Umbilical cord (tissue), 2 donors: Measurements from ENCODE around the gene ZNF618. TPM values are rescaled to one million over a fixed set of nuclear protein-coding genes. Genes with fewer than 3 reads are reported as not detected.

Experiments used
- DNase-seq: peaks from one replicate; pipeline ENCODE4 v3.0.0-alpha.2; 2015; ENCODE audit warnings: low spot score
- total RNA-seq: library from RNA; depleted of rRNA; stranded (reverse); fragments of >200 nt; gene quantifications from one replicate; pipeline ENCODE4 v1.2.3, GENCODE V29; 2014; ENCODE audit warnings: low replicate concordance; ENCODE audit not compliant: insufficient read depth

Gene ZNF618, protein sequence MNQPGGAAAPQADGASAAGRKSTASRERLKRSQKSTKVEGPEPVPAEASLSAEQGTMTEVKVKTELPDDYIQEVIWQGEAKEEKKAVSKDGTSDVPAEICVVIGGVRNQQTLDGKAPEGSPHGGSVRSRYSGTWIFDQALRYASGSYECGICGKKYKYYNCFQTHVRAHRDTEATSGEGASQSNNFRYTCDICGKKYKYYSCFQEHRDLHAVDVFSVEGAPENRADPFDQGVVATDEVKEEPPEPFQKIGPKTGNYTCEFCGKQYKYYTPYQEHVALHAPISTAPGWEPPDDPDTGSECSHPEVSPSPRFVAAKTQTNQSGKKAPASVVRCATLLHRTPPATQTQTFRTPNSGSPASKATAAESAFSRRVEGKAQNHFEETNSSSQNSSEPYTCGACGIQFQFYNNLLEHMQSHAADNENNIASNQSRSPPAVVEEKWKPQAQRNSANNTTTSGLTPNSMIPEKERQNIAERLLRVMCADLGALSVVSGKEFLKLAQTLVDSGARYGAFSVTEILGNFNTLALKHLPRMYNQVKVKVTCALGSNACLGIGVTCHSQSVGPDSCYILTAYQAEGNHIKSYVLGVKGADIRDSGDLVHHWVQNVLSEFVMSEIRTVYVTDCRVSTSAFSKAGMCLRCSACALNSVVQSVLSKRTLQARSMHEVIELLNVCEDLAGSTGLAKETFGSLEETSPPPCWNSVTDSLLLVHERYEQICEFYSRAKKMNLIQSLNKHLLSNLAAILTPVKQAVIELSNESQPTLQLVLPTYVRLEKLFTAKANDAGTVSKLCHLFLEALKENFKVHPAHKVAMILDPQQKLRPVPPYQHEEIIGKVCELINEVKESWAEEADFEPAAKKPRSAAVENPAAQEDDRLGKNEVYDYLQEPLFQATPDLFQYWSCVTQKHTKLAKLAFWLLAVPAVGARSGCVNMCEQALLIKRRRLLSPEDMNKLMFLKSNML
- 12.3 TPM for total RNA-seq

- DNase-seq: peak; percentile 42
Observed at GRCh38 chr9:113876151-113876992, at the start of gene ZNF618. ZNF618 (plus strand) TSS chr9:113876309; CDS start chr9:113876381, 72 bp downstream.

DNA sequence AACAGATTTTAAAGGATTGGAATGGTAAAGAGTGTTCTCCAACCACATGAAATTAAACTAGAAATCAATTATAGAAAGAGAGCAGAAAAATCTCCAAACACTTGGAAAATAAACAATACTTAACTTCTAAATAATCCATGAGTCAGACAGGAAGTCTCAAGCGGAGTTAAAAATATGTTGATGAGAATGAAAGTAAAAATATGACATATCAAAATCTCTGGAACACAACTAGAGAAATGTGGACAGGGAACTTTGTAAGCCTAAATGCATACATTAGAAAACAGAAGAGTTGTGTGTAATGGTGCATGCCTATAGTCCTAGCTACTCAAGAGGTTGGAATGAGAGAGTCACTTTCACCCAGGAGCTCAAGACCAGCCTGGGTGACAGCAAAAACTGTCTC lies 47.9 kb upstream of the ZNF618 start:
- no peak for DNase-seq

- DNase-seq: no peak
Observed at GRCh38 chr9:113837334-113837733, 38.8 kb upstream of the ZNF618 start.

DNA sequence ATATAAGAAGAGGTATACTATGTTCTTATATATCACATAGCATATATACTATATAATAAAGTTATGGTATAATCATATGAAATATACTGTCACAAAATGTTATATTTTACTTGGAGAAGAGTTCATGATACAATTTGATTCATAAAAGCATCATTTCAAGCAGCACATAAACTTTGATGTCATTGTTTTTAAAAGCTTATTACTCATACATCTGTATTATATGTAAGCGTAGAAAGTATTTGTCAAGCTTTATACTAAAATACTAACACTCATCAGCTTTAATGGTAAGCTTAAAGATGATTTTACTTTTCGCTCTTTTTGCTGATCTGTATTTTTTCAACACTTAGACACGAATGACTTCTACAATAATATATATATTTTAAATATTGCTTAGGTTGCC lies 34.0 kb upstream of the ZNF618 start:
- DNase-seq: no peak

DNA sequence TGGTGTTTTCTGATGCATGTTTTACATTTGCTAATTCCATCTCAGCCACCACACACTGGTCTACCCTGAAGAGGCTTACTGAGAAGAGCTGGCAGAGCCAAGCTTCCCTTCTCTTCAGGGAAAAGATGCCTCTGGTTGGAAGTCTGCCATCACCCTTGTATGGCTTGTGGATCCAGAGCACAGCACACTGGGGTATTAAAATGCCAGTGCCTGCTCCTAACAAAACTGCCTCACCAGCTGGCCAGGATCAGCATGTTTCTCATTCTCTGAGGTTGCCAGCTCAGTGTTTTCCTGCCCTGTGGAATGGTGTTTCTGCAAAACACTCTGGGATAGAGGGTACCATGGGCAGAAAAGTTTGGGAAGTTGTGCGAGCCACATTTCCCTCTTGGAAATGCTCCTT lies 31.6 kb upstream of the ZNF618 start:
- DNase-seq: no peak

DNA sequence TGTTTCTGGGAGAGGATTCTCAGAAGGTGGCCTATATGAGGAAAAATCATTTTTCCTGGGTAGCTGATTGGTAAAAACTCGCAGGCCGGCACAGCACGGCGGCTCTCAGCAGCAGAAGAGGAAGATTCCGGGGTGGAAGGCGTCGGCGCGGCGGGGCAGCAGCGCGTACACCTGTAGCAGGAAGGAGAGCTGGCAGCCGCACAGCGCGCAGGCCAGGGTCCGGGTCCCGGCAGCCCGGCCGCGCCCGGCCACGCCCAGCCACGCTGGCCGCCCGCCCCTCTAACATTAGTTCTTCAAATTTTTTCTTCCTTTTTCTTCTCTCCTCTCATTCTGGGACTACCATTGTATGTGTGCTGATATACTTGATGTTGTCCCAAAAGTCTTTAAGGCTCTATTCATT lies 24.8 kb upstream of the ZNF618 start:
- no peak for DNase-seq

DNA sequence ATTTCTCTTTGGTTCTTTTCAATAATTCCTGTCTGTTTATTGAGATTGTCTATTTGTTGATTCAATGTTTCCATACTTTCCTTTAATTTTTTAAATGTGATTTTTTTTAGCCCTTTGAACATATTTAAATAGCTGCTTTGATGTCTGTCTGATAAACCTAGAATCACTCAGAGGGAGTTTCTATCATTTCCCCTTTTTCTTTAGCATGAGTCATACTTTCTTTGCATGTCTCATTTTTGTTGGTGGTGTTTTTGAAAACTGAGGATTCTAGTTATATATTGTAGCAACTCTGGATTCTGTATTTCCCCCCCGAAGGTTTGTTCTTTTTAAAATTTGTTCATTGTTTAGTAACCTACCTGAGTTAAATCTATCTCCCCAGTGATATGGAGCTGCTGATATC lies 24.2 kb upstream of the ZNF618 start:
- DNase-seq: no peak

- DNase-seq: no peak
Observed at GRCh38 chr9:113853333-113853732, 22.8 kb upstream of the ZNF618 start.

- no peak for DNase-seq
Observed at GRCh38 chr9:113854310-113854709, 21.8 kb upstream of the ZNF618 start.

- no peak for DNase-seq
Observed at GRCh38 chr9:113857875-113858274, 18.2 kb upstream of the ZNF618 start.

DNA sequence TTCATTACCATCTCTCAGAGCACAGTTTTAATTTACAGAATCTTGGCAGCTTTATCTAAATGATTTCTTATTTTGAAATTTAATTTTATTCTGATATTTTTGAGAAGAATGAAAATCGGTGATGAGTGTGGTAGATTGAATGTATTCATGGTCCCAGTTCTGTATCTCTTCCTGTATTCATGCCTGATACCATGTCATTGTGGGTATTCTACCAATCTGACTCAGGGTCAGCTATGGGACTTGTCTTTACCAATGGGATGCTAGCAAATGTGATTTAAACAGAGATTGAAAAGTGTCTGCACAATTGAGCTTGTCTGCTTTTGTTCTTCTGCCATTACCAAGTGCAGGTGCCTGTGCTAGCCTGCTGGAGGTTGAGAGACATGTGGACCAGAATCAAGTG lies 17.8 kb upstream of the ZNF618 start:
- DNase-seq: no peak

- no peak for DNase-seq
Observed at GRCh38 chr9:113863345-113863744, 12.8 kb upstream of the ZNF618 start.

GRCh38 chr9:113868501-113868900 lies 7.6 kb upstream of the ZNF618 start:
- no peak for DNase-seq

DNA sequence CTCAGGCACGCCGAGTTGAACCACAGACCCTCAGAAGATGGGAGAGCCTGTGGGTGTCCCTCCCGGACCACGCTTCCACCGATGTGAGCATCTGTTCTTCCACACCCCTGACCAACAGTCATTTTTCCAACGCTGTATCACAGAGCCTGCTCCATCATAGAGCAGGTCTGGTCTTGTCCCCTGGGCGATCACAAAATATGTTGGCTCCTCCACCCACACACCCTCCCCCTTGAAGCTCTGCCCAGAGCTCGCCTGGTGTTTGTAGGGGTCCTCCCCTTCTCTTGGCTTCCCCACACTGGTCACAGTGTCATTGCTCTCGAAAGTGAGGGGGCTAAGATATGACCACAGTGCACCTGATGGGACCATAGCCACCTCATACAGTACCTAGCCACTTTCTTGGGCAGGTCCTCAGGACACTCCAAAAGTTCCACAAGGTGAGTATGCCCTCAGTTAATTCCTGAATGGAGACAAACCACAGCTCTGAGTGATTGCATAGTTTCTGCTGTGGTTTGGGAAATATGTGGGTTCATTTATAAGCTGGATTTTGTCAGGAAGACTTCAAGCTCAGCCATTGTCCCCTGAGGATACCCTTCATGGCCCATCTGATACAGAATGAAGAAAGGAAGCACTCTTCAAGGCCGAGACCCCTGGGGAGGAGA lies 3.5 kb upstream of the ZNF618 start:
- no peak for DNase-seq

DNA sequence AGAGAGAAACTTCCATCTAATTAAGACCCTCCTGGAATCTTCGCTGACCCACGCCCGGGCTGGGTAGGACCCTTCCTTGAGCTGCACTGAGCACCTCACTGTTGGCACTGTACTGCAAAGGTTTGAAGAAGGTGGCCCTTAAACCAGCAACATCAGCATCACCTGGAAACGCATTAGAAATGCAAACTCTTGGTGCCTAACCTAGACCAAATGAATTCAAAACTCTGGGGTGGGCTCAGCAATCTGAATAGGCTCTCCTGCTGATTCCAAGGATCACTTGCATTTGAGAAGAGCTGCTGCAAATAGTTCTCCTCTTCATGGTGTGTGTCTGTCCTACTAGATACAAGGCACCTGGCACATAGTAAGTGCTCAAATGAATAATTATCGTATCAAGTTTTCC lies 2.7 kb upstream of the ZNF618 start:
- no peak for DNase-seq

GRCh38 chr9:113873926-113874325 lies 2.2 kb upstream of the ZNF618 start:
- DNase-seq: no peak

- DNase-seq: peak; percentile 9
Observed at GRCh38 chr9:113875459-113876150, 504 bp upstream of the ZNF618 start.

- DNase-seq: no peak
Observed at GRCh38 chr9:113876993-113877368, 872 bp downstream of the ZNF618 start.

DNA sequence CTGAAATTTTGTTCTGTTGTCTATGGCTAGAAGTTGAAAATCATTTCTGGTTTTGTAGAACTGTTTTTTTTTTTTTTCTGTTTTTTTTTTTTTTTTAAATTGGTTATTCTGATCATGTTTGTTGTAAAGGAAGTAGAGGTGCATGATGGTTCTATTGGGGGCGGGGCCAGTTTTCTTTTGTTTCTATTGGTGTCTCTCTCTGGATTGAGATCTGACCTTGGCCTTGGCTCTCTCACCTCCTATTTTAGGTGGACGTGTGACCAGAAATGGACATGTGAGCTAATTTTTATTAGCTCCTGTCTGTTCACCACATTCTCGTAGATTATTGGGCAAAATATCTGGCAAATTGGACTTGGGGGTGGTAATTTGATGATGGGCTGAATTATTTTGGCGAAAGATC lies 3.2 kb downstream of the ZNF618 start:
- no peak for DNase-seq

DNA sequence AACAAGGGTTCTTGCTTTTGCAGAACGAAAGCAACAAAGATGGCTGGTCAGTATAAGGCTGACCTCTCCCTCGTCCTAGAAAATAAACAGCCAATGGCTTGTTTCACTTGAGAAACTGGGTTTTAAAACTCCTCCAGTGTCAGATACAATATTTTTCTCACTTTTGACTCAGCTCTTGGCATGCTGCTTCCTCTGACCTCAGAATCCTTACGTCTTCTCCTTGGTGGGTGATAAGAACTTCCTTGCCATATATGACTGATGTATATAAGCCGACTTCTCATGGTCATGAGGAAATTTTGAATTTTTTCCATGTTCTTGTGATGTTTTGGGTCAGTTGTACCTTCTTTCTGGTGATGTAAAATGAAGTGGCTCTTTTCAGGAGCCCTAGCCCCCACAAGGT lies 3.8 kb downstream of the ZNF618 start:
- DNase-seq: peak; percentile 54

DNA sequence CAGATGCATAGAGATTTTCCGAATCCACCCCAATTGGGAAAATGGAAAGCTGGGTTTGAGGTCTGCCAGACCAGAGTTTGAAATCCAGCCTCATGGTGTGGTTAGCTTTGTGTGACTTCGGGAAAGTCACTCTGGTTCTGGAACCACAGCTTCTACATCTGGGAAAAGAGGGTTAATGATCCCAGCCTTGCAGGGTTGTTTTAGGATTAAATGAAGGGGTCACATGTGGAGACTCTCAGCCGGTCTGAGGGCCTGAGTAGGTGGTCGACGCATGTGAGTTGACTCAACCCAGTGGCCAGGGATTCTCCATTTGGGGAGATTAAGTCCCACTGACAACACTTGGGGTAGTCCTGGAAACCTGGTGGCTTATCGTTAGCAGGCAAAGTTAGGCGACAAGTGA lies 6.1 kb downstream of the ZNF618 start:
- no peak for DNase-seq
